SK-N-DZ (cell line): Measurements from ENCODE around the gene TCN2.
A peak's percentile ranks its signal among the peaks of the same experiment; 100 is the strongest.
"Not testable (repeated sequence)": the region's sequence is repeated elsewhere in the genome, so short reads cannot be mapped to it uniquely, and the experiment has no call there.

Experiments used
- DNase-seq: peaks from one replicate; pipeline ENCODE4 v3.0.0-alpha.2; 2015; ENCODE audit warnings: low spot score

Gene TCN2

GRCh38 chr22:30609260-30610185, 2.5 kb downstream of the TCN2 start:
- no peak for DNase-seq

GRCh38 chr22:30610299-30610698, 3.3 kb downstream of the TCN2 start:
- DNase-seq = no peak

GRCh38 chr22:30611197-30611596, 4.2 kb downstream of the TCN2 start:
- DNase-seq = no peak

DNA sequence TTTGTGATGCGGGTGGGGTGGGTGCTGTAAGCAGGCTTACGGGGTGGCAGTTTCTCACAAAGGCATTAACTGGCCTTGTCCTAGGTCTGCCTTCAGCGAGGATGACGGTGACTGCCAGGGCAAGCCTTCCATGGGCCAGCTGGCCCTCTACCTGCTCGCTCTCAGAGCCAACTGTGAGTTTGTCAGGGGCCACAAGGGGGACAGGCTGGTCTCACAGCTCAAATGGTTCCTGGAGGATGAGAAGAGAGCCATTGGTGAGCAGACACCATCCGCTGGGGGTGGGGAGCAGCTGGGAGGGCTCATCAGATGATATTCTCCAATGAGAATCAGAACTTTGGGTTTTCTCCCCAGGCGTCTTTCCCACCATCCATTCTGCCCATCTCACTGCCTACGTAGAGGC, 5.8 kb downstream of the TCN2 start:
- DNase-seq = no peak

DNA sequence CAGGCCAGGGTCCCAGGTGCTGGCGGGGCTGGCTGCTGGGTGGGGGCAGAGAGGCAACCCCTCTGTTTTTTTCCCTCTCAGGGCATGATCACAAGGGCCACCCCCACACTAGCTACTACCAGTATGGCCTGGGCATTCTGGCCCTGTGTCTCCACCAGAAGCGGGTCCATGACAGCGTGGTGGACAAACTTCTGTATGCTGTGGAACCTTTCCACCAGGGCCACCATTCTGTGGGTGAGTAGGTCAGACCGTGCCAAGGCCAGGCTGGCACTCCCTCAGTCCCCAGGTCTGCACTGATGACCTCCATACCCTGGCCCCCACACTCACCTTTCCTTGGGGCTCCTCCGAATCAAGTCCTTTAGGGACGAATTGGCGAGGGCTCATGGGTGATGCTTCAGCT, 7.3 kb downstream of the TCN2 start:
- no peak for DNase-seq

GRCh38 chr22:30614879-30615278, 7.9 kb downstream of the TCN2 start:
- no peak for DNase-seq

- DNase-seq = no peak
Measured at GRCh38 chr22:30615543-30615954, 8.6 kb downstream of the TCN2 start.

GRCh38 chr22:30617819-30618218, 10.8 kb downstream of the TCN2 start:
- DNase-seq = no peak

GRCh38 chr22:30619909-30620308, 12.9 kb downstream of the TCN2 start:
- not testable (repeated sequence) for DNase-seq

DNA sequence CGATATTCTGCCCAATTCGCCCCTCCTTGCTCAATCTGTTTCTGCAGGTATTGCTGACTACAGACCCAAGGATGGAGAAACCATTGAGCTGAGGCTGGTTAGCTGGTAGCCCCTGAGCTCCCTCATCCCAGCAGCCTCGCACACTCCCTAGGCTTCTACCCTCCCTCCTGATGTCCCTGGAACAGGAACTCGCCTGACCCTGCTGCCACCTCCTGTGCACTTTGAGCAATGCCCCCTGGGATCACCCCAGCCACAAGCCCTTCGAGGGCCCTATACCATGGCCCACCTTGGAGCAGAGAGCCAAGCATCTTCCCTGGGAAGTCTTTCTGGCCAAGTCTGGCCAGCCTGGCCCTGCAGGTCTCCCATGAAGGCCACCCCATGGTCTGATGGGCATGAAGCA, 19.4 kb downstream of the TCN2 start:
- no peak for DNase-seq

DNA sequence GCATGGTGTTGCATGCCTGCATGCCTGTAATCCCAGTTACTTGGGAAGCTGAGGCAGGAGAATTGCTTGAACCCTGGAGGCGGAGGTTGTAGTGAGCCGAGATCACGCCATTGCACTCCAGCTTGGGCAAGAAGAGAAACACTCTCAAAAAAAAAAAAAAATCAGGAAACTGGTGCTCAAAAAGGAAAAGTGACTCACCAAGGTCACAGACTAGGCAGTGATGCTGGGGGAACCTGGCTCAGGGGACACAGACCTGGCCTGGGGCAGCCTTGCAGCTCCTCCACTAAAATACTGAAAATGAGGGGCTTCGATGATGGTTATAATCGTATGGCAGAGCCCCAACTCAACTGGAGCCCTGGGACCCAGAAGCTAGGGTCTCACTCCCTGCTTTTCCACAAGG, 20.5 kb downstream of the TCN2 start:
- no peak for DNase-seq

DNA sequence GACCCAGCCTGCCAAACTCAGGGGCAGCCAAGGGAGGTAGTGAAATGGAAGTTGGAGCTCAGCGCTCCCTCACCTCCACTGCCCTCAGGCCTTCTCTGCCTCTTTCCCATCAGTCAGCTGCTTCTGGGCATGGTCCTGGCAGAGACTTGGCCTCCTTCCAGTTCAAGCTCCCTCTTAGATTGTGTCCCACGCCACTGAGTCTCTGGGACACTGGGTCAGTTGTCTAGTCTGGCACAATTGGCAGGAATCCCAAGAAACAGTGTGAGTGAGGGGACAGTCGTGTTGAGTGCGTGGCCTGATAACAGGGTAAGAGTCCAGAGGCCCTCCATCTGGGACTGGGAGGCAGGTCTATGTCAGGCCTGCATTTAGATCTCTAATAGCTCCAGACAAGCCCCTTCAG, 21.5 kb downstream of the TCN2 start:
- no peak for DNase-seq

GRCh38 chr22:30631469-30631868, 24.5 kb downstream of the TCN2 start:
- not testable (repeated sequence) for DNase-seq

DNA sequence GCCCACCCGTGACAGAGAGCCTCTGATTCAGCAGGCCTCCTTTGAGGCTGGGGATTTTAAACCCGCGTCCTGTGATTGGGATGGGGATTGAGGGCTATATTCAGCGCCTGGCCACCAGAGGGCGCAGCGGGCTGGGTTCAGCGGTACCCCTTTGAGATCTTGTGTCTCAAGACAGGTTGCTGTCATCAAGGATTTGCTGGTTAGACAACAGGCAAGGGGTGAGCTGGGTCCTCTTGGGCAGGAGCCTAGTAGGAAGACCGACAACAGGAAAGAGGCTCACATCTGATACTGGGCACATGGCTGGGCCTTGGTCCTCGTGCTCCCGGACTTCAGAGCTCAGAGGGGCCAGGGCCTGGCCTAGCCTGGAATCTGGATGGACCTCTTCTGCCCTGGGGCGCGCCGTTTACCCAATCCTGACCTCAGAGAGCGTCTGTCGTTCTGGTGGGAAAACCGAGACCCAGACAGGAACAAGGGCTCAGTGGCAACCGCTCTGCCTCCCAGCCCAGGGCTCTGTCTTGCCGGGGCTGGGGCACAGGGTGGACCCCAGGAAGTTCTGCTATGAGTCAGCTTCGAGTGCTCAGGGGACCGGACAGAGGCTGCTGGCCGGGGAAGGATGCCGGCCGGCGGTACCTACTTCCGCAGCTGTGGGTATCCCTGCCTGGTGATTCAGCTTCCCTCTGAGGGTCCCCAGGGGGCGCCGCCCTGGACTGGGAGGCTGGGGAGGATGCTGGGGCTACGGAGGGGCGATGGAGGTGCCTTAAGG, 27.7 kb downstream of the TCN2 start:
- peak; percentile 90 for DNase-seq

DNA sequence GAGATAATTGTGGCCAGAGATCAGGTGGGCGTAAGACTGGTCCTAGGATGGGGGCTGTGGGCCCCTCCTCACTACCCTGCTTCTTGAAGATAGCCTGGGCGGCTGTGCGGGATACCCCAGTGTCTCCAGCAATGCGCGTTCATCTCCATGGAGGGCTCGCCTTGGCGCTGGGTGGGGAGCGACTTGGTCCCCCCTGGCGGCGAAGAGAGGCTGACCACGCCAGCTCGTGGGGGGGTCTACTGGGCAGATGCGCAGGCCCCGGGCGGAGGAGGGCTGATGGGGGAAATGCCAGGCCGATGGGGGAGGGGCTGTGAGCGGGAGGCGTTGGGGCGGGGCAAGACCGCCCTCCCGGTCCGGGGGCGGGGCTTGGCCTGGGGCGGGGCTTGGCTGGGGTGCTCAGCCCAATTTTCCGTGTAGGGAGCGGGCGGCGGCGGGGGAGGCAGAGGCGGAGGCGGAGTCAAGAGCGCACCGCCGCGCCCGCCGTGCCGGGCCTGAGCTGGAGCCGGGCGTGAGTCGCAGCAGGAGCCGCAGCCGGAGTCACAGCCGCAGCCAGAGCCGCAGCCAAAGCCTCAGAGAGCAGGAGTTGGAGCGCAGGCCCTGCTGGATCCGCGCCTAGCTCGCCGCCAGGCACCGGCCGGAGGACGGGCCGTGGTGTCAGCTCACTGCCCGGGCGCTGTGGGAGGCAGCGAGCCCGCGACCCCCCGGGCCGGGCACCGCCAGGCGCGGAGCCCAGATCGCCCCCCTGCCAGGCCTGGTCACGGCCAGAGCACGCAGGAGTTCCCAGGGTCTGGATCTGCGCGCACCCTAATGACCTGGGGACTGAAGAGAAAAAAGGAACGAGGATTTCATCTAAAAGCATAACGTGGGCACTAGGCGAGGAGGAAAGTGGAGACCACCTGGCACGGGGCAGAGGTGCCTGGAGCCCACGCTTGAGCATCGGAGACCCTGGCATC, 28.6 kb downstream of the TCN2 start, which contains the start of gene SLC35E4:
Gene SLC35E4 (plus strand): TSS at position 509 of the 953 bp plus-strand sequence. CDS start 670 bp downstream, outside the sequence.
- peak; percentile 91 for DNase-seq

GRCh38 chr22:30636226-30637077, 29.5 kb downstream of the TCN2 start:
- peak; percentile 47 for DNase-seq

DNA sequence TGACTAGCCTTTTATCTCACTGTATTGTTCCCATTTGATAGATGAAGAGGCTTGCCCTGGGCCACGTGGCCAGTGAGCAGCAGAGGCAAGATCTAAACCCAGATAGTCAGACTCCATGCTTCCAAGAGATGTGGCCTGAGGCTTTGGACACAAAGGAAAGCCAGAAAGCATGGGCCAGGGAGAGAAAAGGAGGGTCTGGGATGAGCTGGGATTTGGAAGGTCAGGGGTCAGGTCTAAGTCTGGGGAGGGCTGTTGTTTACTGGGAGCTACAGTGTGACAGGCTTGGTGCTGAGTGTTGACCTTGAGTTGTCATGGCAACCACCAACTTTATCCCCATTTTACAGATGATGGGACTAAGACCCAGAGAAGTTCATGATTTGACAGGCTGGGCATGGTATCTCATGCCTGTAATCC, 30.7 kb downstream of the TCN2 start:
- DNase-seq = peak; percentile 41

- DNase-seq = no peak
Measured at GRCh38 chr22:30640361-30640760, 33.4 kb downstream of the TCN2 start.

DNA sequence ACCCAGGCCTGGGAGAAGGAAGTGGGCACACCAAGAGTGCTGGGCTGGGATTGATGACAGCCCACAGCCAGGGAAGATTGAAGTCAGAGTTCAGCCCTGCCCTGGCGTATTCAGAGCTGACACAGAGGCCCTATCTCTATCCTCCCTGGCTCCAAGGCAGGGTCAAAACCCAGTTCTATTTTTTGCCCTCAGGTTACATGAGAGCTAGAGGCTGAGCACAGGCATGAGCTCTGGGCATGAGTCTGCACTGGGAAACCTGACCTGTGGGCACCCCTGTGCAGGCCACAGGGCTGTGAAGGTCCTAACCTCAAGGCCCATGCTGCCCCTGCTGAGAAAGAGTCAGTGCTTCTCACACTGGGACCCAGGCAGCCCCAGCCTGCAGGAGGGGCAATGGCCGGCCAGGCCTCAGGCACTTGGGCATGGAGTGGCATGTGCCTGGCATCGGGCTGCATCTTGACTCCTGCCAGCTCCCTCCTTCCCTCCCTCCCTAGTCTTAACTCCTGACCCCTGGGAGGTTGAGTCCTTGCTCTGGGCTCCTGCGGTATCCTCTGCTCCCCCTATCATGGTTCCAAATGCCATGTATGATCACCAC, 34.0 kb downstream of the TCN2 start:
- DNase-seq = no peak
